Calu3 (cell line): ENCODE data around the gene TERB1. TPM values are rescaled to one million over a fixed set of nuclear protein-coding genes. Genes with fewer than 3 reads are reported as not detected.

Experiments used
- BruUV-seq: library from RNA; stranded (reverse); fragments of 400-500 nt; replicated peaks from 2 replicates; lab custom pipeline; 2021; lab: Mats Ljungman, UMichigan
- CTCF ChIA-PET: fragments of 300-600 bp; sonication (Branson Sonifier 250); formaldehyde crosslinking; loops from one replicate; lab custom pipeline; 2022; ENCODE audit warnings: antibody characterized with exemption; lab: Charles Lee
- DNase-seq: peaks from one replicate; pipeline ENCODE4 v3.0.0; 2022
- H3K27ac Mint-ChIP-seq: one replicate; pipeline ENCODE4 v1.8.0; 2022; ENCODE audit warnings: mixed read lengths; ENCODE audit not compliant: unreplicated experiment
- H3K27me3 Mint-ChIP-seq: one replicate; pipeline ENCODE4 v1.8.0; 2022; ENCODE audit warnings: mixed read lengths; ENCODE audit not compliant: unreplicated experiment
- H3K36me3 Mint-ChIP-seq: one replicate; pipeline ENCODE4 v1.8.0; 2022; ENCODE audit warnings: mild to moderate bottlenecking, moderate library complexity, mixed read lengths; ENCODE audit not compliant: insufficient read depth, unreplicated experiment
- H3K4me1 Mint-ChIP-seq: one replicate; pipeline ENCODE4 v1.8.0; 2022; ENCODE audit warnings: mild to moderate bottlenecking, low read depth, mixed read lengths; ENCODE audit not compliant: unreplicated experiment
- H3K4me3 Mint-ChIP-seq: one replicate; pipeline ENCODE4 v1.8.0; 2022; ENCODE audit warnings: mild to moderate bottlenecking, low read depth, moderate library complexity, mixed read lengths; ENCODE audit not compliant: unreplicated experiment
- H3K9me3 Mint-ChIP-seq: one replicate; pipeline ENCODE4 v1.8.0; 2022; ENCODE audit warnings: low read depth, mixed read lengths; ENCODE audit not compliant: unreplicated experiment
- intact Hi-C: fragments of 100-400 bp; cut with micrococcal nuclease; formaldehyde crosslinking; loops from one replicate; pipeline ENCODE4 v1.10.0; 2022; ENCODE audit not compliant: unreplicated experiment
- total RNA-seq: library from RNA; stranded (reverse); gene quantifications from 2 replicates; pipeline ENCODE4 v1.2.3, GENCODE V29; 2022
- TF ChIP-seq, protein P1 (sequence below): fragments of 200-600 bp; IDR thresholded peaks from one replicate; pipeline ENCODE4 v1.8.0; 2022; ENCODE audit warnings: antibody characterized with exemption; ENCODE audit not compliant: unreplicated experiment

The TERB1 gene
- total RNA-seq, 1 experiment from 2014 or later, result 0.59 TPM

DNA sequence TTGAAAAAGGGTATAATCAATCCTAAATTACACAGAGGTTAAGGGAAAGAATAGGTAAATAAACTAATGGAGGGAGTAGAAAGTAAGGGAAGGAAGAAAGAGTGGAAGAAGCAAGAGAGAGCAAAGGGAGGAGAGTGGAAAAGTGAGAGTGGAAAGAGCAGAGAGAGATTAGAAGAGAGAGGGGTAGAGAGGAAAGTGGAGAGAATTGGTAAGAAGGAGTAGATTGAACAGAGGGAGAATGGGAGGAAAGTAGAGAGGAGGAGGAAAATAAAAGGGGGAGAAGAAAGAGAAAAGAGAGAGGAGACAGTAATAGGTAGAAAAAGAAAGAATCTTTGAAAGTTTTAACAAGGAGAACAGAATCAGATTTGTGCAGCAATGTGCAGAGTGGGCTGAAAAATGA, 24.9 kb downstream of the TERB1 start:
- Mint-ChIP-seq H3K4me3 (no peak overlapping the region), H3K4me1 (no peaks in the 10 kb centered on the region), H3K36me3 (no peaks in the 10 kb centered on the region), H3K9me3 (no peaks in the 10 kb centered on the region), H3K27me3 (no peaks in the 10 kb centered on the region), H3K27ac (no peak overlapping the region)
- DNase-seq, result no peak
- CTCF ChIA-PET, result no interaction called here
- intact Hi-C loops, result no loop called here
- TF ChIP-seq, protein P1, sequence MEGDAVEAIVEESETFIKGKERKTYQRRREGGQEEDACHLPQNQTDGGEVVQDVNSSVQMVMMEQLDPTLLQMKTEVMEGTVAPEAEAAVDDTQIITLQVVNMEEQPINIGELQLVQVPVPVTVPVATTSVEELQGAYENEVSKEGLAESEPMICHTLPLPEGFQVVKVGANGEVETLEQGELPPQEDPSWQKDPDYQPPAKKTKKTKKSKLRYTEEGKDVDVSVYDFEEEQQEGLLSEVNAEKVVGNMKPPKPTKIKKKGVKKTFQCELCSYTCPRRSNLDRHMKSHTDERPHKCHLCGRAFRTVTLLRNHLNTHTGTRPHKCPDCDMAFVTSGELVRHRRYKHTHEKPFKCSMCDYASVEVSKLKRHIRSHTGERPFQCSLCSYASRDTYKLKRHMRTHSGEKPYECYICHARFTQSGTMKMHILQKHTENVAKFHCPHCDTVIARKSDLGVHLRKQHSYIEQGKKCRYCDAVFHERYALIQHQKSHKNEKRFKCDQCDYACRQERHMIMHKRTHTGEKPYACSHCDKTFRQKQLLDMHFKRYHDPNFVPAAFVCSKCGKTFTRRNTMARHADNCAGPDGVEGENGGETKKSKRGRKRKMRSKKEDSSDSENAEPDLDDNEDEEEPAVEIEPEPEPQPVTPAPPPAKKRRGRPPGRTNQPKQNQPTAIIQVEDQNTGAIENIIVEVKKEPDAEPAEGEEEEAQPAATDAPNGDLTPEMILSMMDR, result no peak
- no TSS peak for BruUV-seq

DNA sequence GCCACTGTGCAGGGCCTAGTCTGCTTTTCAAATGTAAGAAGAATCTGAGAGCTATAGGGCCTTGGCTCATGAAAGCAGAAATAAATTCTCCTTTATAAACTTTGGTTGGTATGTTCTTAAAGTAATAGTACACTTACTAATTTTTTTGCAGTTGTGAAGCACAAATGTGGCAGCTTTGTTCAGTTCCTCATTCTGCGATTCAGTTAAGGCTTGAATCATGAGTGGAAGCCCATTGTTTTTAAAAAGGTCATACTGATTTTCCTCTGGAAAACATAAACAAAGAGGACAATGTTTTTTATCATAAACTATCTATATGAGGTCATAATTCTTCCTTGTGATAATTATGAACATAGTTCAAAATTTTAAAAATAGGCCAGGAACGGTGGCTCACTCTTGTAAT, 26.4 kb downstream of the TERB1 start:
- intact Hi-C loops, result no loop called here
- TF ChIP-seq, protein P1, result no peak
- H3K4me1 Mint-ChIP-seq, result no peaks in the 10 kb centered on the region
- CTCF ChIA-PET, result interaction anchor here (0.7 kb wide), 1 partner anchor 27 kb away, joined by 3 read pairs; no protein-coding TSS in a partner anchor
- no peaks in the 10 kb centered on the region for H3K27me3 Mint-ChIP-seq
- H3K9me3 Mint-ChIP-seq, result no peaks in the 10 kb centered on the region
- BruUV-seq, result no TSS peak
- no peak overlapping the region for H3K27ac Mint-ChIP-seq
- H3K4me3 Mint-ChIP-seq, result no peak overlapping the region
- no peak for DNase-seq
- no peaks in the 10 kb centered on the region for H3K36me3 Mint-ChIP-seq

DNA sequence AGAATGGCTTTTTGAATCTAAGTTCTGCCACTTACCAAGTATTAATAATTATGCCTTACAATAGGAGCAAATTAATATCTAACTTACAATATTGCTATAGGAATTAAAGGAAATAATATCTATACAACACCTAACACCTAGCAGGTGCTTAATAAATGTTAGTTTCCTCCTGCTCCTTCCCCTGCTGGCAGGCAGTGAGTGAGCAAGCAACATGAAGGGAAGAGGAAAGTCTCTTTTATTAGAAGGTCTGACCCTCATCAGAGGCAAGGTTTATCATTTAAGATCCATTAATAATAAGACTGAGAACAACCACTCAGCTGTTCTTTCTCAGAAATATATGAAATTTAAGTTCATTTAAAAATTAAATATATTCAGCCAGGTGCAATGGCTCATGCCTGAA, 43.3 kb downstream of the TERB1 start:
- H3K27me3 Mint-ChIP-seq, result no peaks in the 10 kb centered on the region
- no TSS peak for BruUV-seq
- CTCF ChIA-PET, result no interaction called here
- no peak overlapping the region for H3K27ac Mint-ChIP-seq
- H3K9me3 Mint-ChIP-seq, result no peaks in the 10 kb centered on the region
- H3K4me3 Mint-ChIP-seq, result no peak overlapping the region
- no peaks in the 10 kb centered on the region for H3K4me1 Mint-ChIP-seq
- TF ChIP-seq, protein P1, result no peak
- no peak for DNase-seq
- intact Hi-C loops, result no loop called here
- H3K36me3 Mint-ChIP-seq, result no peaks in the 10 kb centered on the region

DNA sequence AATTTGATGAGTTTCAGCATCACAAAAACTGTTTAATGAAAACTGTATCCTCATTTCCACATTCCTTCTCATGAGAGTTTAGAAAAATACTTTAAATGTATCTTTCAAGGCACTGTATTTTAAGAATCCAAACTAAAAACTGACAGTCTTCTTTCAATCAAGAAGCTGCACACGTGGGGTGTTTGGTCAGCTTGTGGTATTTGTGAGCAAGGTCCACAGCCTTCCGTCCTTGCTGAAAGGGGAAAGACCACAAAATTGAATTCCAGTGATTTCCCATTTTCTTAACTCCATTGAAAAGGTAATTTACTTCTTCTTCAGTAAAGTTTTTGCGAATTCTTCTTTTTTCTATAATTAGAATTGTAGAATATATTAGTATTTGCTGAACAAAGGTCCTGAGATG, 46.6 kb downstream of the TERB1 start:
- H3K9me3 Mint-ChIP-seq, result no peaks in the 10 kb centered on the region
- no peak overlapping the region for H3K27ac Mint-ChIP-seq
- peaks cover 20% of the 10 kb centered on the region for H3K4me1 Mint-ChIP-seq
- TF ChIP-seq, protein P1, result no peak
- H3K27me3 Mint-ChIP-seq, result no peaks in the 10 kb centered on the region
- H3K36me3 Mint-ChIP-seq, result peaks cover 23% of the 10 kb centered on the region
- no peak overlapping the region for H3K4me3 Mint-ChIP-seq
- no peak for DNase-seq
- CTCF ChIA-PET, result interaction anchor here (1.4 kb wide), 1 partner anchor 14 kb away, joined by 3 read pairs; no protein-coding TSS in a partner anchor
- no TSS peak for BruUV-seq
- intact Hi-C loops, result no loop called here
